HepG2 (cell line): ENCODE measurements around the gene LASP1. TPM values are rescaled to one million over a fixed set of nuclear protein-coding genes. Genes with fewer than 3 reads are reported as not detected.

Experiments used
- BCL3 ChIP-seq: sonication (generic); formaldehyde crosslinking; IDR thresholded peaks from 2 replicates; pipeline ENCODE4 v1.5.1; 2020; ENCODE audit warnings: mild to moderate bottlenecking, missing genetic modification reagents, moderate library complexity
- BCLAF1 ChIP-seq: fragments of 450-650 bp; IDR thresholded peaks from 2 replicates; pipeline ENCODE4 v1.6.1; 2017; ENCODE audit warnings: mild to moderate bottlenecking
- DMAP1 ChIP-seq: IDR thresholded peaks from 2 replicates; pipeline ENCODE4 v1.6.1; 2016
- HMGXB4 ChIP-seq, 2 experiments: sonication (generic) in 1 of 2; formaldehyde crosslinking in 1 of 2; IDR thresholded peaks; 2 replicates each; pipeline versions ENCODE4 v1.4.0 to v1.6.1; 2018 to 2020; ENCODE audit warnings: missing genetic modification reagents in 2 of 2, borderline replicate concordance in 1 of 2, low read depth in 1 of 2, mild to moderate bottlenecking in 1 of 2, missing biosample characterization in 1 of 2
- IKZF1 ChIP-seq: fragments of 450-650 bp; IDR thresholded peaks from 2 replicates; pipeline ENCODE4 v1.7.1; 2016
- POGK ChIP-seq: sonication (generic); formaldehyde crosslinking; conservative IDR thresholded peaks from 2 replicates; pipeline ENCODE4 v1.8.0; 2022; ENCODE audit warnings: mild to moderate bottlenecking, moderate library complexity, missing genetic modification reagents
- RFXANK ChIP-seq: IDR thresholded peaks from 2 replicates; pipeline ENCODE4 v1.6.1; 2016
- SIN3B ChIP-seq: fragments of 150-350 bp; IDR thresholded peaks from 2 replicates; pipeline ENCODE4 v1.6.1; 2014; ENCODE audit warnings: low read length
- SMC3 ChIP-seq: IDR thresholded peaks from 2 replicates; pipeline ENCODE4 v1.6.1; 2011; ENCODE audit warnings: low read length, improper control_type of control experiment
- STAG1 ChIP-seq: sonication (generic); formaldehyde crosslinking; IDR thresholded peaks from 2 replicates; pipeline ENCODE4 v1.4.0; 2020; ENCODE audit warnings: missing genetic modification reagents
- XRCC5 ChIP-seq: fragments of 200-400 bp; formaldehyde crosslinking; optimal IDR thresholded peaks from 2 replicates; pipeline ENCODE3; 2017; ENCODE audit warnings: mild to moderate bottlenecking, low read length
- YEATS2 ChIP-seq: sonication (generic); formaldehyde crosslinking; IDR thresholded peaks from 2 replicates; pipeline ENCODE4 v1.4.0; 2020; ENCODE audit warnings: missing genetic modification reagents, borderline replicate concordance
- ZBED4 ChIP-seq: sonication (generic); formaldehyde crosslinking; IDR thresholded peaks from 2 replicates; pipeline ENCODE4 v1.4.0; 2020; ENCODE audit warnings: missing genetic modification reagents, borderline replicate concordance
- ZKSCAN5 ChIP-seq: sonication (generic); formaldehyde crosslinking; IDR thresholded peaks from 2 replicates; pipeline ENCODE4 v1.5.1; 2020; ENCODE audit warnings: mild to moderate bottlenecking, missing genetic modification reagents
- ZNF326 ChIP-seq: sonication (generic); formaldehyde crosslinking; IDR thresholded peaks from 2 replicates; pipeline ENCODE4 v1.4.0; 2020; ENCODE audit warnings: missing genetic modification reagents, borderline replicate concordance
- polyA plus RNA-seq, 8 experiments: library from polyadenylated mRNA; depleted of rRNA in 3 of 8; stranded (reverse) in 7 of 8; unstranded in 1 of 8; fragments of >200 nt; fragmentation: Illumina TruSeq in 4 of 8; extraction: Trizol in 4 of 8; gene quantifications; 2 replicates each; pipeline versions ENCODE4 v1.2.1 to v1.2.3, GENCODE V29; 2011 to 2016; ENCODE audit warnings: low read depth in 4 of 8, missing spikeins in 1 of 8, mixed read lengths in 1 of 8; ENCODE audit not compliant: insufficient read depth in 1 of 8
- total RNA-seq, 5 experiments: library from RNA; depleted of rRNA; stranded (reverse); fragments of >200 nt; fragmentation: Illumina TruSeq; extraction: Trizol; gene quantifications; 2 replicates each; pipeline ENCODE4 v1.2.3, GENCODE V29; 2016; ENCODE audit warnings: low read depth in 1 of 5

LASP1 gene
- total and polyA plus RNA-seq, 2 of the 13 experiments (the other 11 are each of a cell fraction or from before 2014, with no cell fraction given) = 70.1 to 97.0 TPM

- no peak for TF ChIP-seq ZKSCAN5 (CRISPR knock-in tag)
- peak; percentile 100 for TF ChIP-seq YEATS2 (CRISPR knock-in tag)
- no peak for TF ChIP-seq ZNF326 (CRISPR knock-in tag)
- TF ChIP-seq BCL3 (CRISPR knock-in tag) = peak; percentile 96
- TF ChIP-seq XRCC5 = no peak
- no peak for TF ChIP-seq BCLAF1
- TF ChIP-seq DMAP1 (CRISPR knock-in tag) = peak; percentile 99
- peak; percentile 67; the same call in 1 of the 2 replicates for TF ChIP-seq ZBED4 (CRISPR knock-in tag)
- TF ChIP-seq STAG1 = peak; percentile 24; the same call in 1 of the 2 replicates
- TF ChIP-seq RFXANK = no peak
- peak; percentile 90 to 93; a peak in 3 of 4 replicates for TF ChIP-seq HMGXB4 (CRISPR knock-in tag; IDR thresholded peaks at IDR 0.05; ENCODE audit: borderline replicate concordance in 1 of 2, low read depth in 1 of 2)
- TF ChIP-seq POGK (CRISPR knock-in tag) = peak; percentile 93
- TF ChIP-seq IKZF1 = no peak
- TF ChIP-seq SIN3B = peak; percentile 75; the same call in 1 of the 2 replicates
- TF ChIP-seq SMC3 = no peak; the same call in 1 of the 2 replicates
Measured at GRCh38 chr17:38853292-38854219, 16.3 kb upstream of the LASP1 start, which contains the start of gene RPL23 (continued).
